Activated CD4-positive, alpha-beta T cell treated with anti-CD3 and anti-CD28 coated beads, Interleukin-2, amount 50 U/mL, for 48 hours (primary cell): ENCODE data around the gene FCGR1A.
A peak's percentile ranks its signal among the peaks of the same experiment; 100 is the strongest.
"Not testable (repeated sequence)": the region's sequence is repeated elsewhere in the genome, so short reads cannot be mapped to it uniquely, and the experiment has no call there.

Experiments
- DNase-seq, 2 experiments: peaks; one replicate each; pipeline ENCODE4 v3.0.0-alpha.2; 2020

The FCGR1A gene

DNA sequence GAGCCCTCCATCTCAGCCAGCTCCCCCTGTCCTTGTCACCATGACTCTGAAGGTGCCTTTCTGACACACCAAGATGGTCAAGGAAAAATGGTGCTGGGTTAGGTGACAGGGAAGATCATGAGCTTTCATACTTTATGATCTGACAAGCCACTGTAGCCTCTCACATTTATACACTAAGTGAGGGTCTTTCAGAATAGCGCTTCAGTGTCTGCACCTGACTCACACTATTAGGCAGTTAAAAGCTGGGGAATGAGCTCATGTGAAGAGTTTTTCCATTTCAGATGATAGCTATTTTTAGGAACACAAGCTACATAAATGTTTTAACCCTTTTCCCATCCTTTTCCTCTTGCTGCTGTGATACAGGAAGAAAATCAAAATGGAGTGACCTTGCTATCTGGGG lies 4.2 kb upstream of the FCGR1A start:
- DNase-seq: not testable (repeated sequence)

DNA sequence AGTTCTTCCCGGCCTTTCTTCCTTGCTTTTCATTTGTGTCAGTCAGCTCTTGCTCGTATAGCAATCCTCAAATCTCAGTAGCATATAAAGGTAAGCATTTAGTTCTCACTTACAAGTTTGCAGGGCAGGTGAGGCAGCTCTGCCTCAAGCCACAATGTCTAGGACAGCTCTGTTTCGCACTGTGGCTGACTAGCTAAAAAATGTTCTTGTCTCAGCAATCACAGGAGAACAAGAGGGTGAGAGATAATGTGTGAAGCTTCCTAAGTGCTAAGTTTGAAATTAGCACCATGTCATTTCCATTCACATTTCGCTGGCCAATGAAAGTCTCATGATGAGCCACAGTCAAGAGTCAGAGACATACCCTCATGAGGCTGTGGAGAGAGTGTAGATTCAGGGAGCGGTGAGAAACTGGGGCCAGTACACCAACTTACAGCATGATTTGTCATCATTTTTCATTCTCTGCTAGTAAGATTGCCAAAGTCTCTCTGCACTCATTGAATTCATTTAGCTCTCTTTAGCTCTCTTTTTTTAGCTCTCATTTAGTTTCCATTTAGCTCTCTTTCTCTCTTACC lies 995 bp upstream of the FCGR1A start:
- peak in 1 of 2 experiments; percentile 23 for DNase-seq

DNA sequence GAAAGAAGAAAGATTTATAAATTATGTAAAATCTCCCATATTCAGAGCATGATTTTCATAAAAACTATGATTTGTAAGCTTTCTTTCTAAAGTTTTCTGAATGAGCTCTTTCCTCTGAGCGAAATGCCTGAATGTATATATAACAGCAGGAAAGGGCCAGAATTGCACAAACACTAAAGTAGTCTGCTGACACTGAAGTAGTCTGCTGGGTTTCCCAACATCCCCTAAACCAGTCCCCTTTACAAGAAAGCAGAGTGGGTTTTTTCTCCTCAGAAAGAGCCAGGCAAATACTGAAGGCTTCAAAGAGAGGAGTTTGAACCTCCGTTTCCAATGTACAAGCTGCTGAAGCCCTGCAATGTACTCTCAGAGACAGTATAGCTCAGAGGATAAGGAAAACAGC lies 795 bp downstream of the FCGR1A start:
- not testable (repeated sequence) for DNase-seq

DNA sequence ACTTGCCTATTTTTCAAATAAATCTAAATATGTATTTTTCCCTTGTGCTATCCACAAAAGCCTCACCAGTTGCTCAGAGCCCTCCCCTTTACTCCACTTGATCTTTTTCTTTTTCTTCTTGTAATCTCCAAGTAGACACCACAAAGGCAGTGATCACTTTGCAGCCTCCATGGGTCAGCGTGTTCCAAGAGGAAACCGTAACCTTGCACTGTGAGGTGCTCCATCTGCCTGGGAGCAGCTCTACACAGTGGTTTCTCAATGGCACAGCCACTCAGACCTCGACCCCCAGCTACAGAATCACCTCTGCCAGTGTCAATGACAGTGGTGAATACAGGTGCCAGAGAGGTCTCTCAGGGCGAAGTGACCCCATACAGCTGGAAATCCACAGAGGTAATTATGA lies 1.4 kb downstream of the FCGR1A start:
- not testable (repeated sequence) for DNase-seq

DNA sequence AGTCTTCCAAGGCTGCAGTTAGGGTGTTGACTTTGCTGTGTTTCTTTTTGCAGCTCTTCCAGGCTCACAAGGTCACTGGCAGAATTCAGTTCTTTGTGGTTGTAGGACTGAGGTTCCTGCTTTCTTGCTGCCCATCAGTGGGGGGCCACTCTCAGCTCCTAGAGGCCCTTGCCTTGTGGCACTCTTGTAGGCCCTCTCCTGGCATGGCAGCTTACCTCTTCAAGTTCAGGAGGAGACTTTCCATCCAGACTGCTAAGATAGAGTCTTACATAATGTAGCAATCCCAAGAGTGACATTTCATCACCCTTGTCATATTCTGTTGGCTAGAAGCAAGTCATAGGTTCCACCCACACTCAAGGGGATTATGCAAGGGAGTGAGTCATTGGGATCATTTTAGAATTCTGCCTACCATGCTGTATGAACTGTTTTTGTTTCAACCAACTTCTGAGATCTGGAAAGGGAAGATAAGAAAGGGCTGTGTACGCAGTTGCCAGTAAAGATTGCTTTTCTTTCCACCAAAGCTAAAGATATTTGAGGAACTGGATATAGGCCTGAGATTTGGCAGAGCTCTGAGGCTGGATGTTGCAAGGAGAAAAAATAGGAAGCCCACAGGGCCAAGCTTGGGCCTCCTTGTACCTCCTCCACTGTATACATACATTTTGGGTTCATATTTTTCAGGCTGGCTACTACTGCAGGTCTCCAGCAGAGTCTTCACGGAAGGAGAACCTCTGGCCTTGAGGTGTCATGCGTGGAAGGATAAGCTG lies 5.4 kb downstream of the FCGR1A start:
- not testable (repeated sequence) for DNase-seq

DNA sequence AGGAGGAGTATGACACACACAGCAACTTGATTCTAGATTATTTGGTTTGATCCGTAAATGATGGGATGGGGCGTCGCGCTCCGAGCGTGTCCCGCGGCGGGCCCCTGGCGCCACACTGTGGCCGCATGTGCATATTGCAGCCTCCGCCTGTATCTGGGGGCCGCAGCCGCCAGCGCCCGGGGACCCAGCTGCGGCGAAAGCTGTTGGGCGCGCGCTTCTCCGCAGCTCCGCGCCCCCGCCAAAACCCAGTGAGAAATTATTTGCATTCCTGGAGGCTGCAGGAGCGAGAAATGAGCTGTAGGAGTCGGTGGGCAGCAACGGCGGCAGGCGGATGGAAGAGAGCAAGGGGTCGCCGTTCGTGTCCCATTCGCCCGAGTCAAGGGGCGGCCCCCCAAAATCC lies 10.0 kb downstream of the FCGR1A start:
- DNase-seq: peak; percentile 52 to 59

DNA sequence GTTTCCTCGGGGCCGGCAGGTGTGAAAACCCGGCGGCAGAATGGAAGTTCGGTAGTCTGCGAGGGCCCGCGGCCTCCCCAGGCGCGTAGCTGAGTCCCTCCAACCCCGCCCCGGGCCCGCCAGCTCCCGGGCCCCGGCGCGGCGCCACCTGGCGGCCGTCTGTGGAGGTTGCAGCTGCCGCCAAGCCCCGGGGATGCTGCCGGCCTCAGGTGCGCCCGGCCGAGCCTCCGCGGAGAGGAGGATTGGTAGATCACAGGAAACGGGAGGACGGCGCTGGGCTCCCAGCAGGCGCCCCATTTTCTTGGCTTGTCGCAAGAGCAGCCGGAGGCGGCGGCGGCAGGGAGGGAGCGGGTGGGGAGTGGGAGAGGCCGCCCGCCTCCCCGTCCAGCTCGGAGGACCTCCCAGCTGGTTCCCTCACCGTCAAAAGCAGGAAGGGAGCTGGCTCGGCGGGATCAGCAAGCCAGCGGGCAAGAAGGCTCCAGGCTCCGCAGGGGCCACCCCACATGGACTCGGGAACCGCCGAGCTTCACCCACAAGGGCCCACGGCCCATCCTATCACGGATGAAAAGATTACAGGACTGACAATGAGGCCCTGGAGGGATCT lies 10.5 kb downstream of the FCGR1A start:
- peak; percentile 77 to 80 for DNase-seq

DNA sequence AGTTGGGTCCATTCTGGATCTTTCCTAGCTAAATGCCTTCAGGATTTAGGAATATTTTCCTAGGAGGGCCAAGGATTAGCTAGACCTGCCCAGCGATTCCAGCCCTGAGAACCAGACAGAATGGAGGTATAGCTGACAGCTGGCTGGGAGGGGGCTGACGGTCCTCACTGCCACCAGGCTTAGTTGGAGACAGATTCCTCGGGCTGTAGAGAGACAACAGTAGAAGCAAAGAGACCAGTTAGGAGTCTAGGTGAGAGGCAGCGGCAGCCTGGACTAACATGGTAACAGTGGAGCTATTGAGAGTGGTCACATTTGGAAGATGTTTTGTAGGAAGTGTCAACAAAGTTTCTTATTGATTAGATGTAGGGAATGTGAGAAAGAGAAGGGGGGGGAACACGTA lies 11.4 kb downstream of the FCGR1A start:
- not testable (repeated sequence) for DNase-seq

DNA sequence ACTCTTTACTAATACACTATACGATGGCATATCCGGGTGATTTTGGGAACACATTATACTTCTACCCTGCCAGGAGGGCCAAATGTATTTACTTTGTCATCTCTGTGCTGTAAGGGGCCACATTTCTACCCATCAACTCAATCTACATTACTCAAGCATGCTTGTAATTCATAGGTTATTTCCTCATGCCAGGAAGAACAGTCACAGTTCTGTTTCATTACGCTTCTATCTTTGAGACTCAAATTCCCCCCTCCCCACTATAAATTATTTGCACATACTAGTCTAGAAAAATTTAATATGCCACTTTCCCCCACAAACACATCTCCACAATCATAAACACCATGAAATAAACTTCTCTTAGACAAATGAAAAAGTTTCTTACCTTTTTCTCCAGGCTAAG lies 19.1 kb downstream of the FCGR1A start:
- not testable (repeated sequence) for DNase-seq

DNA sequence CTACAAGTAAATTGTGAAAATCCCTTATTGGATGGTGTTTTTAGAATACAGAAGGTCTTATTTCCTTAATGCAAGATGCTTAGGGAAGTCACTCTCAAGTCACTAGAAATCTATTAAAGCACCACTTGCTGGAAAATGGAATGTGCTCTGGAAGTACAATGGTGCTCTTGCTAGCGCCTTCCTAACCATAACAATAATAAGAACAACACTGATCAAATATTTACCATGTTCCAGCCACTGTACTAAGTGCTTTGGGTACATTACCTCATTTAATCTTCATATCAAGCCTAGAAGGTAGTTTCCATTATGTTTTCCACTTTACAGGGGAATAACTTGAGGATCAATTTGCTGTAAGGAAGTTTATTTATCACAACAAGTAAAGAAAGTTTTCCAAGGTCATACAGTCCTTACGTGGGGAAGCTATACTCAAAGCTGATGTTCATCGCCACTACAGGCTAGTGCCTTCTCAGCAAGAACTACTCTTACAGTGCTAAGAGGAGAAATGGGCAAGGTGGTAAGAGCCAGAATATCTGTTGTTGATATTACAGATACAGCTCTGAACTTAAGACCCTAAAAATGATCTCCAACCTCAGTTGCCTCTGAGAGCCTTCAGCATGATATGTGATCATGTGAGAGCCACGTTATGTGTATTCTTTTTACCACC lies 22.1 kb downstream of the FCGR1A start:
- not testable (repeated sequence) for DNase-seq

DNA sequence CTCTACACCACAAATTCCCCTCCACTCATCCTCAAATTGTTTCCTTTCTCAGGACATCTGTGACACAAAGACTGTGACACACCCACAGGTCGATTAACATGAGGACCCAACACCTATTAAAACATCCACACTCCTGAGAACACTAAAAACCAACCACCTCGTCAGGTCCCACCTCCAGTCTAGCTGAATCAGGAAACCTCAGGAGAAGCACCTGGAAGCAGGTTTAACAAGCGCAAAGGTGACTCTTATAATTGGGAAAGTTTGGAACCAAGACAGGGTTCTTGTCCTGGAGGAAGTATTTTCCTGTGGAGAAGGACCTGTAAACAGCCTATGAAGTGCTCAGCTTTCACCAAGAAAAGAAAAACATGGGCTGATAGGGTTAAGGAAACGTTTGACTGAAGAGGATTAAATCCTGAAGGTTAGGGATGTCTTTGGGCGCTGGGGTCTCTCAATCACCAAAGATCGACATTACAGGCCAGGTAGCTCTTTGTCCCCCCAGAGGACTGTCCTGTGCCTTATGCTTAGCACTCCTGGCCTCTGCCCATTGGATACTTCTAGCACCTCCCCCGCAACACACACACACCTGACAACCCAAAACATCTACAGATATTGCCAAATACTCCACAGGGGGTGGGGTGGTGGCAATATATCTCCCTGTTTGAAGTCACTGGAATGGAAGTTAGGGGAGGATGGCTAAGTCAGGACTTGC lies 28.4 kb downstream of the FCGR1A start:
- DNase-seq: peak in 1 of 2 experiments; percentile 25

DNA sequence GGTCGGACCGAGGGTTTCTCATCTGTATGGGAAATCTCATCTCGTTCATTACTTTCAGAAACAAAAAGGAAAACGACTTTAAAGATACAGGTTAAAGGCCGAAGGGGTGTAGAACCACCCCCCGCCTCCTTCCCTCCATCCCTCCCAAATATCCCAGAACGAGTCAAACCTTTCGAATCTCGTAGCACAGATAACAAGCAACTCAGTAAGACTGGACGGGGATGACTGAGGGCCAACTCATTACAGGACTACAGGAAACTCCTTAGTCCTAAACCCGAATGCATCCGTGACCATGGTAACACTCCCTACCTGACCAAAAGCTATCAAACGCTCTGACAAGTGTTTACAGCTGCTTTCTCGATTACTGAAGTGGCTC lies 29.0 kb downstream of the FCGR1A start:
- DNase-seq: peak; percentile 36 to 53

DNA sequence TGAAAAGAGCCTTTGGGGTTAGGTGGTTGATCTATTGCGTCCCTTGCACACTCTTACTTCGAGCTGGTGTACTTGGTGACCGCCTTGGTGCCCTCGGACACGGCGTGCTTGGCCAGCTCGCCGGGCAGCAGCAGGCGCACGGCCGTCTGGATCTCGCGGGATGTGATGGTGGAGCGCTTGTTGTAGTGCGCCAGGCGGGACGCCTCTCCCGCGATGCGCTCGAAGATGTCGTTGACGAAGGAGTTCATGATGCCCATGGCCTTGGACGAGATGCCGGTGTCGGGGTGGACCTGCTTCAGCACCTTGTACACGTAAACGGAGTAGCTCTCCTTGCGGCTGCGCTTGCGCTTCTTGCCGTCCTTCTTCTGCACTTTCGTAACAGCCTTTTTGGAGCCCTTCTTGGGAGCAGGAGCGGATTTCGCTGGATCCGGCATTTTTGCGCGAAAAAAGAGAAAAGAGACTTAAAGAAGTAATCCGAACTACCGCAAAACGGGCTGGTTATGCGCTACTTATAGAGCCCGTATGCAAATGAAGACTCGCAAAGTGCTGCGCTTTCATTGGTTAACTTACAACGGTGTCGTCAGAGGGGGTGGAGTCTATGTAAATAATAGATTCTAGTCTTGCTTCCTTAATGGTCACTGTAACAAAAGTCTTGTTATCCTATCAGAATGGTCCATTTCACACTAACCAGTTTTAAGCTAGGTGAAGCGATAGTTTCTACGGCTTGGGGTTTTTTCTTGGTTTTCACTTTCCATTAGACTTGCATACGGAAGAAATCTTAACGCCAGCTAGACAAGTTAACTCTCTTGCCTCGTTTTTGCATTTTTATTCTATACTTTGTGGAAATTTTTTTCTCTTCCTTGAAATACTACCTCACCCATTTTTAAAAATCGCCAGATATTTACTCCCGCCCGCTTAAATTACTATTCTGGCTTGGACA lies 29.7 kb downstream of the FCGR1A start:
- peak; percentile 74 to 79 for DNase-seq

DNA sequence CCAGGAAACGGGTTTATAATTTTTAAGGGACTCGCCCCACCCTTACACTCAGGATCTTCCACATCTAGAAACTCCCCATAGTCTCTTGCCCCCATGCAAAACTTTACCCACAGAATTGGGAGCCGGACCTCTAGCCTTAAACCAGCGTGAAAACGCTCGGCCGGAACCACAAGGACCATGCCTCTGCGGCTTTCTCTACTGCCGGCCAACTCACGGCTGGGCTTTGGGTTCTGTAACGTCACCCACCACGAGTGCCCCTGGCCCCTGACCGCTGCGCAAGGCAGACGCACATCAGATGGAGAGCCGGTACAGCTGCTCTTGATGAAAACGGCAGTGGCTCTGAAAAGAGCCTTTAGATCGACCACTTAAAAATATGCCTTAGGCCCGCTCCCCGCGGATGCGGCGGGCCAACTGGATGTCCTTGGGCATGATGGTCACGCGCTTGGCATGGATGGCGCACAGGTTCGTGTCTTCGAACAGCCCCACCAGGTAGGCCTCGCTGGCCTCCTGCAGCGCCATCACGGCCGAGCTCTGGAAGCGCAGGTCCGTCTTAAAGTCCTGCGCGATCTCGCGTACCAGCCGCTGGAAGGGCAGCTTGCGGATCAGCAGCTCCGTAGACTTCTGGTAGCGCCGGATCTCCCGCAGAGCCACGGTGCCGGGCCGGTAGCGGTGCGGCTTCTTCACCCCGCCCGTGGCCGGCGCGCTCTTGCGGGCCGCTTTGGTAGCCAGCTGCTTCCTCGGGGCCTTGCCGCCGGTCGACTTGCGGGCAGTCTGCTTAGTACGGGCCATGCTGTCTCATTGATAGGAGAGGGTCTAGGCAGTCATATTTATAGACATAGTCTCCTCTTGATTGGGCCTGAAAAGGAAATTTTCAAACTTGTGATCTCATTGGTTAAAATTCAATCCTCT lies 30.7 kb downstream of the FCGR1A start:
- peak; percentile 48 to 69 for DNase-seq

DNA sequence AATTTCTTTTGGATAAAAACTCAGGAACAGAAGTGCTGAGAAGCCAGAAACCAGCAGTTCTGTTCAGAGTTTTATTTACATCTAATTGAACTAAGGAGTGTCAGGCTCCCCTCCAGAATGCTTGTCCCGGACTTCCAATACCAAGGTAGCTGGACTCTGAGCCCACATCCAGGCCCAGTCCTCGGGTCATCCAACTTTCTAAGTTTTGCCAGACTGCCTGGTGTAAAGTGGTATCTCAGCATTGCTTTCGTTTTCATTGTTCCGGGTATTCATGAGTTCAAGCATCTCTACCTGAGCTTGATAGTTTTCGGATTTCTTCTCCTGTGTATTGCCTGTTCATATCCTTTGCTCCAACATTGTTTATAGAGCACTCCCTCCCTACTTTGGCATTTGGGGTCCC lies 37.9 kb downstream of the FCGR1A start:
- DNase-seq: not testable (repeated sequence)

DNA sequence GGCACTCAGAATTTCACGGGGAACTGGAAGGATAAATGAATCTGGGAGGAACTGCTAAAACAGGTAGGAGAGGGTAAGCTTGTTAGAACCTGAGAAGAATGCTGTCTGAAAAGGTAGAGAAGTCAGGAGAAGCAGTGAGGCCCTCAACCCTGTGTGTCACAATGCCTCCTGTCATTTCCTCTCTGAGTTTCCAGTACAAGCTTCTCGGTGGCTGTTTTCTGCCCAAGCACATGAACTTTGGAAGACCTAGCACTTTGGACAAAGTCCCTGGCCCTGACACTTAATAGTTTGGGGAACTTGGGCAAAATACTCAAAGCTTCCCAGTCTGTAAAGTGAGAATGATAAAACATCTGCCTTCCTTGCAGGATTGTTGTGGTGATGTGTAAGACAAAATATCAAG lies 44.1 kb downstream of the FCGR1A start:
- not testable (repeated sequence) for DNase-seq

DNA sequence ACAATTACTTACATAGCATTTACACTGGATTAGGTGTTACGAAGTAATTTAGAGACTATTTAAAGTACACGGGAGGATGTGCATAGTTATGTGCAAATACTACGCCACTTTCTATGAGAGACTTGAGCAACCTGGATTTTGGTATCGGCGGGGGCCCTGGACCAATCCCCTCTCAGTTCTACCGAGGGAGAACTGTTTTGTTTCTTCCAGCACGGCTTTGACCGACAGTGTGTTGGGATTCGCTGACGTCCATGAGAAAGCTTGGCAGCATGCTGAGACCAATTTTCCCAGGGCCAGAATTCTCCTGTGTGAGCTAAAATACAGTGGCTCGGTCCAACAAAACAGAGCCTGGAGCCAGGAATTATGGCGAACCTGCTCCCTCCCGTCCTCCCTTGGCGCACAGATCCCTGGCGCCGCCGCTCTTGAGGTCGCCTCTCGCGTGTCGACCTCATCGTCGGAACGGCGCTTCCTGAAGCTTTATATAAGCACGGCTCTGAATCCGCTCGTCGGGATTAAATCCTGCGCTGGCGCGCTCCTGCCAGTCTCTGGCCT lies 49.3 kb downstream of the FCGR1A start:
- not testable (repeated sequence) for DNase-seq

DNA sequence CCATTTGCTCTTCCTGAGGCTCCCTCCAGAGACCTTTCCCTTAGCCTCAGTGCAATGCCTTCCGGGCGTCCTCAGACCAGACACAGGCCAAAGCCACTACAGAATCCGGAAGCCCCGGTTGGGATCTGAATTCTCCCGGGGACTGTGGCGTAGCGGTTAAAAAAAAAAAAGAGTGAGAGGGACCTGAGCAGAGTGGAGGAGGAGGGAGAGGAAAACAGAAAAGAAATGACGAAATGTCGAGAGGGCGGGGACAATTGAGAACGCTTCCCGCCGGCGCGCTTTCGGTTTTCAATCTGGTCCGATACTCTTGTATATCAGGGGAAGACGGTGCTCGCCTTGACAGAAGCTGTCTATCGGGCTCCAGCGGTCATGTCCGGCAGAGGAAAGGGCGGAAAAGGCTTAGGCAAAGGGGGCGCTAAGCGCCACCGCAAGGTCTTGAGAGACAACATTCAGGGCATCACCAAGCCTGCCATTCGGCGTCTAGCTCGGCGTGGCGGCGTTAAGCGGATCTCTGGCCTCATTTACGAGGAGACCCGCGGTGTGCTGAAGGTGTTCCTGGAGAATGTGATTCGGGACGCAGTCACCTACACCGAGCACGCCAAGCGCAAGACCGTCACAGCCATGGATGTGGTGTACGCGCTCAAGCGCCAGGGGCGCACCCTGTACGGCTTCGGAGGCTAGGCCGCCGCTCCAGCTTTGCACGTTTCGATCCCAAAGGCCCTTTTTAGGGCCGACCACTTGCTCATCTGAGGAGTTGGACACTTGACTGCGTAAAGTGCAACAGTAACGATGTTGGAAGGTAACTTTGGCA lies 50.0 kb downstream of the FCGR1A start:
- not testable (repeated sequence) for DNase-seq

DNA sequence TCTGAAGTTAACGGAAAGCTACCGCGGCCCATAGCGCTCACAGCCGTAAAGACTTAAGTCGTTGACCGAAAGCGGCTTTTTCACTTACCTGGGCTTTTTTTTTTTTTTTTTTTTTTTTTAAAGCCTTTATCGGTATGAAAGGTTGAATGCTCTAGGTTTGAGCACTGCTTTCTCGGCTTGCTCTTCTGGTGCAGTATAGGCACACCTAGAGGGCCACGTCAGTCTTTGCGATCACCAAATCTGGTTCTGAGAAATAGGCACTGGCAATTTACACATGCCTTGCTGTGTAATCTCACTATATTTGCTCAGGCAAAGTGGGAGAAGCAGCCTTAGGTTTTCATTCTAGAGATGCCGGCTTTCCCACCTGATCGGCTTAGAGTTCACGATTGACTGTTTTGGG lies 50.6 kb downstream of the FCGR1A start:
- DNase-seq: not testable (repeated sequence)
